ENCODE measurements around the gene SACS.

The SACS gene

DNA sequence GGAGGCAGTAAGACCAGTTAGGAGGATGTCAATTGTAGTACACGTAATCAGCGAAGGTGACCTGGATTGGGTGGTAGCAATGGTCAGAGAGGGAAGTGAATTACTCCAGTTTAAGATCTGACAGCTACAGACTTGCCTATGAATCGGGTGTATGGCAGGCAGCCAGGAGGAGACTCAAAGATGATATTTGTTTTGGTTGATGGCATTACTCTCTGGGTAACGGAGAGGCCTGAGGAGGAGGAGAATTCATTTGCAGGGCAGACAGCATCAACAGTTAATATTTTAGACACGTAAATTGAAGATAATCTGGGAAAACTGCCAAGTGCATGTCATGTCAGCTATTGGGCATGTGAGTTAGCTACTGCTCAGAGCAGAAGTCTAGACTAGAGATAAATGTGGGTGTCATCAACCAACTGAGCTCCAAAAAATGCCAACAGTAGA lies 143.6 kb downstream of the SACS start:
- Histone ChIP-seq H3K27me3 (ENCODE audit: insufficient read depth, low read length, poor library complexity) (peaks cover 3% of the 10 kb centered on the region), H3K79me2 (ENCODE audit: insufficient read depth, low read length) (no peaks in the 10 kb centered on the region), H3K4me3 (ENCODE audit: low read depth in 1 of 2, low read length in 2 of 2) (no peak overlapping the region), H2AFZ (ENCODE audit: low read depth, low read length) (no peak overlapping the region), H3K9me3 (ENCODE audit: insufficient read depth, low read length, severe bottlenecking) (no peaks in the 10 kb centered on the region), H4K20me1 (ENCODE audit: insufficient read depth, low read length) (no peaks in the 10 kb centered on the region), H3K9ac (ENCODE audit: low read depth, low read length) (no peak overlapping the region), H3K4me2 (ENCODE audit: insufficient read depth, low read length) (no peak overlapping the region), H3K4me1 (ENCODE audit: insufficient read depth, low read length) (no peaks in the 10 kb centered on the region), H3K27ac (ENCODE audit: low read length) (no peak overlapping the region), H3K36me3 (ENCODE audit: insufficient read depth, low read length) (no peaks in the 10 kb centered on the region)
- TF ChIP-seq, protein P1, sequence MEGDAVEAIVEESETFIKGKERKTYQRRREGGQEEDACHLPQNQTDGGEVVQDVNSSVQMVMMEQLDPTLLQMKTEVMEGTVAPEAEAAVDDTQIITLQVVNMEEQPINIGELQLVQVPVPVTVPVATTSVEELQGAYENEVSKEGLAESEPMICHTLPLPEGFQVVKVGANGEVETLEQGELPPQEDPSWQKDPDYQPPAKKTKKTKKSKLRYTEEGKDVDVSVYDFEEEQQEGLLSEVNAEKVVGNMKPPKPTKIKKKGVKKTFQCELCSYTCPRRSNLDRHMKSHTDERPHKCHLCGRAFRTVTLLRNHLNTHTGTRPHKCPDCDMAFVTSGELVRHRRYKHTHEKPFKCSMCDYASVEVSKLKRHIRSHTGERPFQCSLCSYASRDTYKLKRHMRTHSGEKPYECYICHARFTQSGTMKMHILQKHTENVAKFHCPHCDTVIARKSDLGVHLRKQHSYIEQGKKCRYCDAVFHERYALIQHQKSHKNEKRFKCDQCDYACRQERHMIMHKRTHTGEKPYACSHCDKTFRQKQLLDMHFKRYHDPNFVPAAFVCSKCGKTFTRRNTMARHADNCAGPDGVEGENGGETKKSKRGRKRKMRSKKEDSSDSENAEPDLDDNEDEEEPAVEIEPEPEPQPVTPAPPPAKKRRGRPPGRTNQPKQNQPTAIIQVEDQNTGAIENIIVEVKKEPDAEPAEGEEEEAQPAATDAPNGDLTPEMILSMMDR (IDR thresholded peaks at IDR 0.05; ENCODE audit: borderline replicate concordance, extremely low read depth, low read length, poor library complexity, severe bottlenecking): no peak
- no peak for TF ChIP-seq EZH2 (IDR thresholded peaks at IDR 0.05; ENCODE audit: borderline replicate concordance, low read depth, low read length, severe bottlenecking)
- DNase-seq: no peak
- no peak for ATAC-seq (ENCODE audit: insufficient read depth, low read depth)

DNA sequence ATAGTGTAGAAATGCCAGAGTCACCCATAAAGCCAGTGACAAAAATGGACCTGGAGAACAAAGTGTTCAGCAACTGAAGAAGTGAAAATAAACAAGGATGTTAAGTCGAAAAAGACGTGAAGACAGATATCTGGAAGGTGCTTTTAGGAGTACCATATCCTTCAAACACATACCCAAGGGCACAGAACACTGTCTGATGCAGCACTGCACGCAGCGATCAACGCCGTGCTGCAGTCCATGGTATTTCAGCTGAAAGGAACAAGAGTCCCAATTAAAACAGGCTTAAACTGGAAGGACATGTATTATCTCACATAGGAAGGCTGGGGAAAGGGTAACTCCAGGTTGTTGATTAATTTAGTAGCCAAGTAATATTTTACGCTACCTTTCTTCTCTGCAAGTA lies 144.5 kb downstream of the SACS start:
- Histone ChIP-seq H3K27me3 (ENCODE audit: insufficient read depth, low read length, poor library complexity) (peaks cover 3% of the 10 kb centered on the region), H3K9me3 (ENCODE audit: insufficient read depth, low read length, severe bottlenecking) (no peaks in the 10 kb centered on the region), H3K4me2 (ENCODE audit: insufficient read depth, low read length) (no peak overlapping the region), H3K27ac (ENCODE audit: low read length) (no peak overlapping the region), H4K20me1 (ENCODE audit: insufficient read depth, low read length) (no peaks in the 10 kb centered on the region), H3K79me2 (ENCODE audit: insufficient read depth, low read length) (no peaks in the 10 kb centered on the region), H2AFZ (ENCODE audit: low read depth, low read length) (no peak overlapping the region), H3K4me3 (ENCODE audit: low read depth in 1 of 2, low read length in 2 of 2) (no peak overlapping the region), H3K36me3 (ENCODE audit: insufficient read depth, low read length) (no peaks in the 10 kb centered on the region), H3K4me1 (ENCODE audit: insufficient read depth, low read length) (no peaks in the 10 kb centered on the region), H3K9ac (ENCODE audit: low read depth, low read length) (no peak overlapping the region)
- DNase-seq (no peak), ATAC-seq (ENCODE audit: insufficient read depth, low read depth) (no peak)
- TF ChIP-seq EZH2 (IDR thresholded peaks at IDR 0.05; ENCODE audit: borderline replicate concordance, low read depth, low read length, severe bottlenecking): no peak
- TF ChIP-seq, protein P1 (IDR thresholded peaks at IDR 0.05; ENCODE audit: borderline replicate concordance, extremely low read depth, low read length, poor library complexity, severe bottlenecking): no peak

DNA sequence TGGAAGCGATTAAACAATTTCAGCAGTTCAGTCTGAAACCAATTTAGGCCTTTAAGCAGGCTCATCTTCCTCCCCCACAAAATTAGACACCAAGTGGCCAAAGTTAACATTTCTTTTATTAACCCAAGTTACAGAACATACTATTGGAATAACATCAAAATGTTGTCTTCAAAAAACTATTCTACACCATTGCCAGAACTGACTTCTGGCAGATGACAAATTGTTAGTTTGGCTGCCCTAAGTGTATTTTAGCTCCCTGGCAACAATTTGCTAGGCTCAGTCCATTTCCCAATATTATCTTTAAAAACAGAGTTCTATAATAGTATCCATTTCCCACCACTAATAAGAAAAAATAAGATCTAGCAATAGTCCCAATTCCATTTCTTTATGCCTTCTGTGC lies 144.9 kb downstream of the SACS start:
- H3K4me1 ChIP-seq (ENCODE audit: insufficient read depth, low read length): no peaks in the 10 kb centered on the region
- peaks cover 3% of the 10 kb centered on the region for H3K27me3 ChIP-seq (ENCODE audit: insufficient read depth, low read length, poor library complexity)
- DNase-seq (no peak), ATAC-seq (ENCODE audit: insufficient read depth, low read depth) (no peak)
- no peaks in the 10 kb centered on the region for H3K36me3 ChIP-seq (ENCODE audit: insufficient read depth, low read length)
- H3K9me3 ChIP-seq (ENCODE audit: insufficient read depth, low read length, severe bottlenecking): no peaks in the 10 kb centered on the region
- no peaks in the 10 kb centered on the region for H4K20me1 ChIP-seq (ENCODE audit: insufficient read depth, low read length)
- H3K27ac ChIP-seq (ENCODE audit: low read length): no peak overlapping the region
- H2AFZ ChIP-seq (ENCODE audit: low read depth, low read length): no peak overlapping the region
- TF ChIP-seq, protein P1 (IDR thresholded peaks at IDR 0.05; ENCODE audit: borderline replicate concordance, extremely low read depth, low read length, poor library complexity, severe bottlenecking): no peak
- no peak for TF ChIP-seq EZH2 (IDR thresholded peaks at IDR 0.05; ENCODE audit: borderline replicate concordance, low read depth, low read length, severe bottlenecking)
- no peak overlapping the region for H3K4me3 ChIP-seq (ENCODE audit: low read depth in 1 of 2, low read length in 2 of 2)
- no peak overlapping the region for H3K4me2 ChIP-seq (ENCODE audit: insufficient read depth, low read length)
- no peaks in the 10 kb centered on the region for H3K79me2 ChIP-seq (ENCODE audit: insufficient read depth, low read length)
- H3K9ac ChIP-seq (ENCODE audit: low read depth, low read length): no peak overlapping the region

DNA sequence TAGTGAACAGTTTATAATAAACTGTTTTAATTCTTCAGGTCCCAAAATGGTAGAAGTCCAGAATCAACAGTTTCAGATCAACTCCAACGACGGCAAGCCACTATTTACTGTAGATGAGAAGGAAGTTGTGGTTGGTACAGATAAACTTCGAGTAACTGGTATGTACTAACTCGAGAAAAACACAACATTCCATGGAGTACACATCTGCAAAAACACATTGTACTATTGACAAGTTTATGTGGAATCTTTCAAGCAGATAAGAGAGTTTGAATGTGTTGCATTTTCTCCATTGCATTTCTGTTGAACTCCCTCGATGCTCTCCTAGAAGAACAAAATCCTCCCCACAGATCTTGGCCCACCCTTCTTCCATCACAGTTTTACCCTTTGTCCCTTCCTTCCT lies 154.2 kb downstream of the SACS start:
- no peaks in the 10 kb centered on the region for H3K9me3 ChIP-seq (ENCODE audit: insufficient read depth, low read length, severe bottlenecking)
- no peaks in the 10 kb centered on the region for H3K4me1 ChIP-seq (ENCODE audit: insufficient read depth, low read length)
- H3K79me2 ChIP-seq (ENCODE audit: insufficient read depth, low read length): no peaks in the 10 kb centered on the region
- no peak overlapping the region for H3K9ac ChIP-seq (ENCODE audit: low read depth, low read length)
- H3K27me3 ChIP-seq (ENCODE audit: insufficient read depth, low read length, poor library complexity): no peaks in the 10 kb centered on the region
- H4K20me1 ChIP-seq (ENCODE audit: insufficient read depth, low read length): no peaks in the 10 kb centered on the region
- H3K4me3 ChIP-seq (ENCODE audit: low read depth in 1 of 2, low read length in 2 of 2): no peak overlapping the region
- no peak for ATAC-seq (ENCODE audit: insufficient read depth, low read depth)
- H3K27ac ChIP-seq (ENCODE audit: low read length): no peak overlapping the region
- no peak for DNase-seq
- no peak overlapping the region for H2AFZ ChIP-seq (ENCODE audit: low read depth, low read length)
- TF ChIP-seq EZH2 (IDR thresholded peaks at IDR 0.05; ENCODE audit: borderline replicate concordance, low read depth, low read length, severe bottlenecking): no peak
- TF ChIP-seq, protein P1 (IDR thresholded peaks at IDR 0.05; ENCODE audit: borderline replicate concordance, extremely low read depth, low read length, poor library complexity, severe bottlenecking): no peak
- H3K4me2 ChIP-seq (ENCODE audit: insufficient read depth, low read length): no peak overlapping the region
- no peaks in the 10 kb centered on the region for H3K36me3 ChIP-seq (ENCODE audit: insufficient read depth, low read length)
